Breast epithelium (tissue), 4 donors: ENCODE measurements around the gene EARS2. TPM values are rescaled to one million over a fixed set of nuclear protein-coding genes. Genes with fewer than 3 reads are reported as not detected.
"Not testable (repeated sequence)": the region's sequence is repeated elsewhere in the genome, so short reads cannot be mapped to it uniquely, and the experiment has no call there.

Experiments
- DNase-seq, 2 donors: peaks; one replicate each; pipeline ENCODE4 v3.0.0-alpha.2; 2019; ENCODE audit warnings: low spot score in 2 of 2
- H3K27ac ChIP-seq, 2 donors: fragments of 200-600 bp; sonication (generic) in 1 of 2; one replicate each; pipeline ENCODE4 v1.5.1; 2016 to 2019; ENCODE audit warnings: mild to moderate bottlenecking in 1 of 2
- H3K27me3 ChIP-seq, 2 donors: fragments of 200-600 bp; sonication (generic) in 1 of 2; one replicate each; pipeline versions ENCODE4 v1.5.1 to v1.6.0; 2017 to 2019; ENCODE audit warnings: control low read depth in 1 of 2, mild to moderate bottlenecking in 1 of 2
- H3K36me3 ChIP-seq: fragments of 200-600 bp; one replicate; pipeline ENCODE4 v1.5.1; 2019
- H3K4me1 ChIP-seq, 2 donors: fragments of 200-600 bp; sonication (generic); one replicate each; pipeline ENCODE4 v1.5.1; 2016 to 2019; ENCODE audit warnings: control low read depth in 1 of 2
- H3K4me3 ChIP-seq, 3 donors: fragments of 200-600 bp; sonication (generic); 1 replicate in 2 of 3; 2 replicates in 1 of 3; pipeline ENCODE4 v1.5.1; 2016 to 2019; ENCODE audit warnings: mild to moderate bottlenecking in 3 of 3, moderate library complexity in 2 of 3
- H3K9me3 ChIP-seq, 2 donors: fragments of 200-600 bp; sonication (generic) in 1 of 2; one replicate each; pipeline ENCODE4 v1.5.1; 2016 to 2019; ENCODE audit warnings: control low read depth in 1 of 2
- CTCF ChIP-seq, 3 donors: fragments of 450-650 bp; IDR thresholded peaks; one replicate each; pipeline ENCODE4 v1.5.1; 2016 to 2017; ENCODE audit warnings: antibody characterized with exemption in 3 of 3, mild to moderate bottlenecking in 3 of 3, moderate library complexity in 3 of 3
- POLR2A ChIP-seq: fragments of 450-650 bp; IDR thresholded peaks from one replicate; pipeline ENCODE4 v1.6.1; 2016; ENCODE audit warnings: antibody characterized with exemption, mild to moderate bottlenecking, moderate library complexity
- POLR2AphosphoS5 ChIP-seq, 3 donors: sonication (generic); formaldehyde crosslinking; IDR thresholded peaks; one replicate each; pipeline ENCODE4 v1.6.1; 2017; ENCODE audit warnings: antibody characterized with exemption in 3 of 3
- intact Hi-C: fragments of 100-400 bp; cut with DNase I; formaldehyde crosslinking; loops from one replicate; pipeline ENCODE4 v1.15.1; 2023; ENCODE audit warnings: low total_unique reads
- total RNA-seq, 3 donors: library from RNA; depleted of rRNA; stranded (reverse); fragments of >200 nt; gene quantifications; one replicate each; pipeline ENCODE4 v1.1.0, GENCODE V29; 2016

Gene EARS2
- total RNA-seq, 3 donors from 2014 or later: 22.4 to 25.9 (median 25.0) TPM

DNA sequence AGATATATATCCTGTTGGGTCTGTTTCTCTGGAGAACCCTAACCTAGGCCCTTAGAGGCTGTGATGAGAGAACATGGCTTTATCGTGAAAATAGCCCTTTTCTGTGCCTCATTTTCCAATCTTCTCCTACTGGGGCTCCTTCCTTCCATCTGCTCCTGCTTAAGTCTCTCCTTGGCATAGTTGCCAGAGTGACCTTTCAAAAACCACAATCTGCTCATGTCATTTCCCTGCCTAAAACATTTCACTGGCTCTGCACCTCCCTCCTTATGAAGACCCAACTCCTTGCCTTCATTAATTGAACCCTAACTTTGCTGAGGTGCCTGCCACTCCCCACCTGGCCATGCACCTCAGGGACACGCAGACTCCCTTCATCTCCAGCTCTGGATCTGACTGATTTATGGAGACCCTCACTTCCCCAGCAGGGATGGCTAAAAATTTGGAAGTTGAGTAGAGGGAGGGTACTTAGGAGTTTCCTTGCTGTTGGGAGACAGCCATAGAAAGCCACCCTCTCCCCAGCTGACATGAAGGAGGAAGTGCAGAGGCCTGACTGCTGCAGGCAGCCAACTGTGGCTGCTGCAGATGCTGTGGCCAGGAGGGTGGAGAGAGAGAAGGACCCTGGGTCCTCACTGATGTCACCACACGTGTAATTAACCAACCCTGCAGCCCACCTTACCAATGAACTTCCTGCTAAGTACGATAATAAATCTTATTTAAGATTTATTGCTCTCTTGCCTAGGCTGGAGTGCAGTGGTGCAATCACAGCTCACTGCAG, 40.6 kb downstream of the EARS2 start:
- no peaks in the 10 kb centered on the region for H3K9me3 ChIP-seq
- H3K27ac ChIP-seq: no peak overlapping the region
- H3K4me3 ChIP-seq: no peak overlapping the region
- H3K36me3 ChIP-seq: no peaks in the 10 kb centered on the region
- intact Hi-C loops: no loop called here
- DNase-seq: no peak
- no peaks in the 10 kb centered on the region for H3K4me1 ChIP-seq
- no peaks in the 10 kb centered on the region for H3K27me3 ChIP-seq
- TF ChIP-seq POLR2AphosphoS5 (IDR thresholded peaks at IDR 0.05): no peak
- TF ChIP-seq POLR2A: no peak
- TF ChIP-seq CTCF (IDR thresholded peaks at IDR 0.05): no peak

GRCh38 chr16:23515881-23516280, 41.3 kb downstream of the EARS2 start:
- Histone ChIP-seq H3K27me3 (no peaks in the 10 kb centered on the region), H3K27ac (no peak overlapping the region), H3K9me3 (no peaks in the 10 kb centered on the region), H3K4me1 (no peaks in the 10 kb centered on the region), H3K36me3 (no peaks in the 10 kb centered on the region), H3K4me3 (no peak overlapping the region)
- intact Hi-C loops: no loop called here
- no peak for DNase-seq
- TF ChIP-seq POLR2AphosphoS5 (IDR thresholded peaks at IDR 0.05): no peak
- no peak for TF ChIP-seq POLR2A

- no peak for DNase-seq
- Histone ChIP-seq H3K36me3 (no peaks in the 10 kb centered on the region), H3K4me3 (no peak overlapping the region), H3K27ac (no peak overlapping the region), H3K27me3 (no peaks in the 10 kb centered on the region), H3K4me1 (no peaks in the 10 kb centered on the region), H3K9me3 (no peaks in the 10 kb centered on the region)
- TF ChIP-seq POLR2A (no peak), POLR2AphosphoS5 (IDR thresholded peaks at IDR 0.05) (no peak), CTCF (IDR thresholded peaks at IDR 0.05) (no peak)
- intact Hi-C loops: no loop called here
Observed at GRCh38 chr16:23514381-23515152, 42.6 kb downstream of the EARS2 start.

DNA sequence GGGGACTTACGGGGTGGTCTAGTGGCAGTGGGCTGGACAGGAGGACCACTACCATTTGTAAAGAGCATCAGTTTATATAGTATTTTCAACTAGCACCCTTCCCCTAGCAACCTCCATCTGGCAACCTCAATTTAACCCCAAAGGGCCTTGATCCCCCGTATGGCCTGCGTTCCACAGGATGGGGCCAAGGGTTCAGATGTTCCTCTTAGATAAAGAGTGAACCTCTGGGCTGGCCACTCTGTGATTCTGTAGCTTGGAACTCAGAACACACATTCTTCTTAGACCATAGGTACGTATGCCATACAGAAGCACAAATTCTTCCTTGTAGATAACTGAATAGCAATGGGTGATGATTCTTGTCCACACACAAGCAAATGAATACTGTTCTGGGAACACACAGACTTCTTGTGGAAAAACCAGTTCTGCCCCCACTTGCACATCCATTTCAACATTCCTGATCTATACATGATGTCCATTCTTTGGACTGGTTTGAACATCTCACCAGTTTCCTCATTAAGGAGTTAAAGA, 44.9 kb downstream of the EARS2 start:
- TF ChIP-seq POLR2A: no peak
- no peak for TF ChIP-seq CTCF (IDR thresholded peaks at IDR 0.05)
- TF ChIP-seq POLR2AphosphoS5 (IDR thresholded peaks at IDR 0.05): no peak
- Histone ChIP-seq H3K4me1 (no peaks in the 10 kb centered on the region), H3K36me3 (no peaks in the 10 kb centered on the region), H3K27me3 (no peaks in the 10 kb centered on the region), H3K4me3 (no peak overlapping the region), H3K9me3 (no peaks in the 10 kb centered on the region), H3K27ac (no peak overlapping the region)
- intact Hi-C loops: no loop called here
- no peak for DNase-seq

GRCh38 chr16:23511731-23512130, 45.4 kb downstream of the EARS2 start:
- DNase-seq: no peak
- intact Hi-C loops: no loop called here
- Histone ChIP-seq H3K27me3 (no peaks in the 10 kb centered on the region), H3K4me3 (no peak overlapping the region), H3K27ac (no peak overlapping the region), H3K9me3 (no peaks in the 10 kb centered on the region), H3K36me3 (no peaks in the 10 kb centered on the region), H3K4me1 (no peaks in the 10 kb centered on the region)
- no peak for TF ChIP-seq CTCF (IDR thresholded peaks at IDR 0.05)
- TF ChIP-seq POLR2A: no peak

- H3K9me3 ChIP-seq, H3K36me3 ChIP-seq, H3K27me3 ChIP-seq, H3K4me1 ChIP-seq, intact Hi-C loops, DNase-seq: not testable (repeated sequence)
- H3K4me3 ChIP-seq: peak overlapping the region; percentile 87 to 97 (median 96)
- peak overlapping the region; percentile 92 to 96 for H3K27ac ChIP-seq
Observed at GRCh38 chr16:23510915-23511270, 46.3 kb downstream of the EARS2 start.
